Karpas-422 (cell line): ENCODE data around the gene H3-3A. TPM values are rescaled to one million over a fixed set of nuclear protein-coding genes. Genes with fewer than 3 reads are reported as not detected.

ENCODE experiments used
- DNase-seq: peaks from one replicate; pipeline ENCODE4 v3.0.0-alpha.2; 2015
- H2AFZ ChIP-seq: fragments of 200-600 bp; sonication (generic); 2 replicates; pipeline ENCODE4 v1.6.1; 2014; ENCODE audit warnings: antibody characterized with exemption, low read length, mixed read lengths
- H3K27ac ChIP-seq: fragments of 200-600 bp; sonication (generic); 2 replicates; pipeline ENCODE4 v1.5.1; 2014; ENCODE audit warnings: mild to moderate bottlenecking, low read length, moderate library complexity
- H3K27me3 ChIP-seq: fragments of 200-600 bp; sonication (generic); 2 replicates; pipeline ENCODE4 v1.6.1; 2014; ENCODE audit warnings: low read length, mixed read lengths
- H3K36me3 ChIP-seq: fragments of 200-600 bp; sonication (generic); 2 replicates; pipeline ENCODE4 v1.6.1; 2014; ENCODE audit warnings: low read length, mixed read lengths; ENCODE audit not compliant: insufficient read depth
- H3K4me1 ChIP-seq: fragments of 200-600 bp; sonication (generic); 2 replicates; pipeline ENCODE4 v1.6.1; 2014; ENCODE audit warnings: mild to moderate bottlenecking, low read length, mixed read lengths
- H3K4me2 ChIP-seq: fragments of 200-600 bp; sonication (generic); 2 replicates; pipeline ENCODE4 v1.6.1; 2014; ENCODE audit warnings: low read length, low read depth, mild to moderate bottlenecking; ENCODE audit not compliant: poor library complexity, severe bottlenecking
- H3K4me3 ChIP-seq: fragments of 200-600 bp; sonication (generic); 2 replicates; pipeline ENCODE4 v1.5.1; 2014; ENCODE audit warnings: mild to moderate bottlenecking, antibody characterized with exemption, low read length, mixed read lengths
- H3K79me2 ChIP-seq: fragments of 200-600 bp; sonication (generic); 2 replicates; pipeline ENCODE4 v1.6.1; 2014; ENCODE audit warnings: mild to moderate bottlenecking, low read length, mixed read lengths
- H3K9ac ChIP-seq: fragments of 200-600 bp; sonication (generic); 2 replicates; pipeline ENCODE4 v1.6.0; 2014; ENCODE audit warnings: low read length
- H3K9me2 ChIP-seq: fragments of 200-600 bp; sonication (generic), shearing (Covaris generic); replicated peaks from 2 replicates; pipeline ENCODE4 v1.6.0; 2014; ENCODE audit warnings: mild to moderate bottlenecking, low read length, moderate library complexity; ENCODE audit not compliant: insufficient read depth
- H3K9me3 ChIP-seq: fragments of 300-700, 200-600 bp; sonication (generic); 2 replicates; pipeline ENCODE4 v1.6.1; 2014; ENCODE audit warnings: low read length, mixed read lengths
- H4K20me1 ChIP-seq: fragments of 200-600 bp; sonication (generic); 2 replicates; pipeline ENCODE4 v1.6.1; 2014; ENCODE audit warnings: mild to moderate bottlenecking, antibody characterized with exemption, low read length, low read depth; ENCODE audit not compliant: insufficient read depth
- total RNA-seq: library from RNA; depleted of rRNA; stranded (reverse); fragments of >200 nt; shearing (Covaris generic); gene quantifications from 2 replicates; pipeline ENCODE4 v1.2.3, GENCODE V29; 2014; ENCODE audit warnings: low replicate concordance; rRNA removed

H3-3A gene
- total RNA-seq, 1 experiment from 2014 or later = 436 TPM

- peaks cover 9% of the 10 kb centered on the region for H3K4me1 ChIP-seq
- H3K9me2 ChIP-seq = no peaks in the 10 kb centered on the region
- H3K27ac ChIP-seq = no peak overlapping the region
- H3K27me3 ChIP-seq = no peaks in the 10 kb centered on the region
- H3K4me3 ChIP-seq = no peak overlapping the region
- no peaks in the 10 kb centered on the region for H3K36me3 ChIP-seq
- H3K79me2 ChIP-seq = no peaks in the 10 kb centered on the region
- no peak overlapping the region for H2AFZ ChIP-seq
- no peaks in the 10 kb centered on the region for H3K9me3 ChIP-seq
- no peak overlapping the region for H3K4me2 ChIP-seq
- DNase-seq = no peak
- H4K20me1 ChIP-seq = no peaks in the 10 kb centered on the region
- H3K9ac ChIP-seq = no peak overlapping the region
These were observed 54.8 kb downstream of the H3-3A start for GRCh38 chr1:226117330-226117729.

GRCh38 chr1:226118357-226118756 is 55.8 kb downstream of the H3-3A start:
- no peaks in the 10 kb centered on the region for H3K9me3 ChIP-seq
- H3K4me2 ChIP-seq = no peak overlapping the region
- no peak overlapping the region for H2AFZ ChIP-seq
- H3K79me2 ChIP-seq = no peaks in the 10 kb centered on the region
- no peak for DNase-seq
- no peak overlapping the region for H3K9ac ChIP-seq
- no peaks in the 10 kb centered on the region for H3K27me3 ChIP-seq
- peaks cover 19% of the 10 kb centered on the region for H3K4me1 ChIP-seq
- no peaks in the 10 kb centered on the region for H4K20me1 ChIP-seq
- H3K9me2 ChIP-seq = no peaks in the 10 kb centered on the region
- no peaks in the 10 kb centered on the region for H3K36me3 ChIP-seq
- no peak overlapping the region for H3K4me3 ChIP-seq
- H3K27ac ChIP-seq = no peak overlapping the region

GRCh38 chr1:226119169-226119568 is 56.7 kb downstream of the H3-3A start:
- Histone ChIP-seq H3K79me2 (no peaks in the 10 kb centered on the region), H3K9me3 (no peaks in the 10 kb centered on the region), H2AFZ (no peak overlapping the region), H3K36me3 (no peaks in the 10 kb centered on the region), H3K4me2 (no peak overlapping the region), H4K20me1 (no peaks in the 10 kb centered on the region), H3K9ac (no peak overlapping the region), H3K4me3 (no peak overlapping the region), H3K27me3 (no peaks in the 10 kb centered on the region), H3K9me2 (no peaks in the 10 kb centered on the region), H3K4me1 (peaks cover 21% of the 10 kb centered on the region), H3K27ac (no peak overlapping the region)
- no peak for DNase-seq

GRCh38 chr1:226120398-226120797 is 57.9 kb downstream of the H3-3A start:
- no peak overlapping the region for H3K27ac ChIP-seq
- peaks cover 32% of the 10 kb centered on the region for H3K4me1 ChIP-seq
- no peaks in the 10 kb centered on the region for H3K9me2 ChIP-seq
- no peak overlapping the region for H2AFZ ChIP-seq
- H3K9ac ChIP-seq = 0 out of 2 replicates have a peak overlapping the region, but pooled peaks have one; percentile 73
- H3K27me3 ChIP-seq = no peaks in the 10 kb centered on the region
- H3K79me2 ChIP-seq = no peaks in the 10 kb centered on the region
- no peak overlapping the region for H3K4me2 ChIP-seq
- H3K9me3 ChIP-seq = no peaks in the 10 kb centered on the region
- H4K20me1 ChIP-seq = no peaks in the 10 kb centered on the region
- no peak for DNase-seq
- no peaks in the 10 kb centered on the region for H3K36me3 ChIP-seq
- H3K4me3 ChIP-seq = no peak overlapping the region

- Histone ChIP-seq H4K20me1 (no peaks in the 10 kb centered on the region), H3K9me3 (no peaks in the 10 kb centered on the region), H3K9ac (peak overlapping the region; percentile 73), H2AFZ (no peak overlapping the region), H3K79me2 (no peaks in the 10 kb centered on the region), H3K4me3 (peak overlapping the region; percentile 75; the same call in 1 of the 2 replicates), H3K36me3 (no peaks in the 10 kb centered on the region), H3K4me2 (peak overlapping the region; percentile 95), H3K9me2 (no peaks in the 10 kb centered on the region), H3K27me3 (no peaks in the 10 kb centered on the region), H3K4me1 (peaks cover 34% of the 10 kb centered on the region), H3K27ac (no peak overlapping the region)
- DNase-seq = no peak
These were observed 58.6 kb downstream of the H3-3A start for GRCh38 chr1:226121049-226121586.

Other genes with a start within 250 kb of the H3-3A start
- gene TMEM63A, start 180.3 kb upstream of the H3-3A start, total RNA-seq = 4.1 and 4.8 TPM in 2 replicates
- 0.40 TPM in 1 of 2 replicates, not detected in the other for gene LEFTY1, start 173.6 kb upstream of the H3-3A start, total RNA-seq
- 57.0 and 75.8 TPM in 2 replicates for gene PYCR2, start 138.5 kb upstream of the H3-3A start, total RNA-seq
- not detected in 2 replicates for gene LEFTY2, start 121.5 kb upstream of the H3-3A start, total RNA-seq
- gene SDE2, start 63.4 kb upstream of the H3-3A start, total RNA-seq = 15.7 and 21.8 TPM in 2 replicates
- 20.6 and 25.2 TPM in 2 replicates for gene ACBD3, start 124.0 kb downstream of the H3-3A start, total RNA-seq
- 9.2 and 20.8 TPM in 2 replicates for gene MIXL1, start 160.9 kb downstream of the H3-3A start, total RNA-seq
- 7.8 and 22.0 TPM in 2 replicates for gene LIN9, start 246.4 kb downstream of the H3-3A start, total RNA-seq